Amniotic stem cell (primary cell): Measurements from ENCODE around the gene ACSS3.

Source experiments
- DNase-seq: peaks from one replicate; lab custom pipeline; 2025; lab: John Stamatoyannopoulos, UW

Gene ACSS3

GRCh38 chr12:81224626-81225025 lies 146.7 kb downstream of the ACSS3 start:
- DNase-seq, result no peak

GRCh38 chr12:81229759-81230158 lies 151.9 kb downstream of the ACSS3 start:
- DNase-seq, result no peak

- no peak for DNase-seq
These were observed 153.9 kb downstream of the ACSS3 start for GRCh38 chr12:81231574-81232368.

GRCh38 chr12:81245458-81245857 lies 167.6 kb downstream of the ACSS3 start:
- no peak for DNase-seq

GRCh38 chr12:81245907-81246570 lies 168.2 kb downstream of the ACSS3 start:
- no peak for DNase-seq

- no peak for DNase-seq
These were observed 172.1 kb downstream of the ACSS3 start for GRCh38 chr12:81249976-81250375.

GRCh38 chr12:81252228-81252627 lies 174.3 kb downstream of the ACSS3 start:
- DNase-seq, result no peak

GRCh38 chr12:81253360-81253759 lies 175.5 kb downstream of the ACSS3 start:
- no peak for DNase-seq

GRCh38 chr12:81255456-81255855 lies 177.6 kb downstream of the ACSS3 start:
- no peak for DNase-seq

GRCh38 chr12:81255947-81256346 lies 178.1 kb downstream of the ACSS3 start:
- DNase-seq, result no peak

GRCh38 chr12:81257947-81258551 lies 180.2 kb downstream of the ACSS3 start:
- peak; percentile 30 for DNase-seq

- no peak for DNase-seq
These were observed 181.5 kb downstream of the ACSS3 start for GRCh38 chr12:81259360-81259759.

GRCh38 chr12:81261508-81262207 lies 183.8 kb downstream of the ACSS3 start:
- DNase-seq, result no peak

- DNase-seq, result no peak
These were observed 185.2 kb downstream of the ACSS3 start for GRCh38 chr12:81263072-81263471.

GRCh38 chr12:81270385-81270784 lies 192.5 kb downstream of the ACSS3 start:
- DNase-seq, result no peak

GRCh38 chr12:81274637-81275529 lies 197.0 kb downstream of the ACSS3 start:
- no peak for DNase-seq

- no peak for DNase-seq
These were observed 206.3 kb downstream of the ACSS3 start for GRCh38 chr12:81284137-81284536.

- no peak for DNase-seq
These were observed 210.8 kb downstream of the ACSS3 start for GRCh38 chr12:81288651-81289050.

GRCh38 chr12:81294325-81295190 lies 216.7 kb downstream of the ACSS3 start:
- DNase-seq, result no peak

GRCh38 chr12:81295251-81295650 lies 217.4 kb downstream of the ACSS3 start:
- no peak for DNase-seq
